ENCODE measurements around the gene SERTM2.

The SERTM2 gene

GRCh38 chrX:111561851-111562250 lies 50.4 kb downstream of the SERTM2 start:
- DNase-seq, result no peak

GRCh38 chrX:111567542-111568255 lies 56.3 kb downstream of the SERTM2 start:
- DNase-seq, result no peak

- DNase-seq, result no peak
Observed at GRCh38 chrX:111568354-111568753, 56.9 kb downstream of the SERTM2 start.

- DNase-seq, result no peak
Observed at GRCh38 chrX:111568817-111569216, 57.4 kb downstream of the SERTM2 start.

Measured in activated CD4-positive, alpha-beta T cell treated with anti-CD3 and anti-CD28 coated beads, Interleukin-2, amount 50 U/mL, for 1 hour (primary cell).